Activated CD4-positive, alpha-beta T cell treated with anti-CD3 and anti-CD28 coated beads for 48 hours (primary cell): ENCODE measurements around the gene ZNF236.

ENCODE experiments used
- DNase-seq: peaks from one replicate; pipeline ENCODE4 v3.0.0-alpha.2; 2020

The ZNF236 gene

GRCh38 chr18:76821875-76822505 is 367 bp upstream of the ZNF236 start:
- peak; percentile 64 for DNase-seq

DNA sequence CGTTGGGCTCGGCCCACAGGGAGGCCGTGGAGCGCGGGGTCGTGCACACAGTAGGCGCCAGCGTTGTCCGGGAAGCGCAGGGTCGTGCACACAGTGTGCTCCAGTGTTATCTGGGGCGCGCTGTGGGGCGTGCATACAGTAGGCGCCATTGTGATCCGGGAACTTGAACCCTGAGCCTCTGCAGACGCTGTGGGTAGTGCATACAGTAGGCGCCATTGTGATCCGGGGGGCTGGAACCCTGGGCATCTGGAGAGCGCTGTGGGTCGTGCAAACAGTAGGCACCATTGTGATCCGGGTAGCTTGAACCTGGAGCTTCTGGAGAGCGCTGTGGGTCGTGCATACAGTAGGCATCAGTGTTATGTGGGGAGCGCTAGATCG is 793 bp downstream of the ZNF236 start:
- DNase-seq, result no peak

GRCh38 chr18:76823587-76824011 is 1.2 kb downstream of the ZNF236 start:
- peak; percentile 20 for DNase-seq

- DNase-seq, result no peak
These were observed 1.9 kb downstream of the ZNF236 start for GRCh38 chr18:76824145-76824676.

GRCh38 chr18:76824754-76825153 is 2.4 kb downstream of the ZNF236 start:
- DNase-seq, result no peak

DNA sequence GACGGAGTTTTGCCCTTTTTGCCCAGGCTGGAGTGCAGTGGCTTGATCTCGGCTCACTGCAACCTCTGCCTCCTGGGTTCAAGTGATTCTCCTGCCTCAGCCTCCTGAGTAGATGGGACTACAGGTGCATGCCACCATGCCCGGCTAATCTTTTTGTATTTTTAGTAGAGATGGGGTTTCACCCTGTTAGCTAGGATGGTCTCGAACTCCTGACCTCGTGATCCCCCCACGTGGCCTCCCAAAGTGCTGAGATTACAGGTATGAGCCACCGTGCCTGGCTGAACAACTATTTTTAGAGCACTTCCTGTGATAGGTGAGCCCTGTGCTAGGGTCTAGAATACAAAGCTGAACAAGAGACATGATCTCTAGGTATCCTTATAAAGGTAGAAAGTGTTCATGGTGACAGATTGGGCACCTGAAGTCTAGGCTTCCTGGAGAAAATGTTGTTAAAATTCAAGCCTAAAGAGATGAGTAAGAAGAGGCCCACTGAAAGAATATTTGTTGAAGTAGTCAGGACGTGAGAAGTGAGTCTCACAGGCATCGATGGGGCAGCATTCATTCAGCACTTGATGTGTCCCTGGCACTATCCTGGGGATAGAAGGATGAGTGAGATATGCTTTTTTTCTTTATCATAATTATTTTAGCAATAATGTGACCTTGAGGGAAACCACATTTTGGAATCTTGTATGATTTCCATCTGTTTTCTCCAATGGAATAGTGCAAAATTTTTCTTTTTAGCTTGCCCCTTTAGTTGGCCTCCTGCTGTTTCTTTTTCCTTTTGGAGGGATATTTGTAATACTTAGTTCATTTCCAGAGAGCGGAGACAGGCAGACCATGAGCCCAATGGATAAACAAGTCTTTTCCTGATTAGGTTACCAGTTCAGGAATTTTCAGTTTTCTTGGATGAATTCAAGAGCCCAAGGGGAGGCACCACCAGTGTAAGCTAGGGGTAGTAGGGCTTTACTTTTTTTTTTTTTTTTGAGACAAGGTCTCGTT is 5.1 kb downstream of the ZNF236 start:
- DNase-seq, result no peak

- DNase-seq, result no peak
These were observed 12.0 kb downstream of the ZNF236 start for GRCh38 chr18:76834379-76834778.

DNA sequence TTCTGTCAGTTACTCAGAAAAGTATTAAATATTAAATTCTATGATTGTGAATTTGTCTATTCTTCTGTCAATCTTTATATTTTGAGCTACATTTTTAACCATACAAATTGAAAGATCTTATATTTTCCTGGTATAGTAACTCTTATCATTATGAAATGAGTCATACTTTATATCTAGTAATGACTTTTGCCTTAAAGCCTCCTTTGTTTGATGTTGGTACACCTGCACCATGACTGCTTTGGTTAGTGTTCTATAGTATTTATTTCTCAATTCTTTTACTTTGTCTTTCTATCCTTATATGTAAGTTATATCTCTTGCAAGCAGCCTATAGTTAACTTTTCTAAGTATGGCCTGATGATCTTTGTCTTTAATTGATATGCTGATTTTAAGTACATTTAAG is 13.0 kb downstream of the ZNF236 start:
- no peak for DNase-seq

GRCh38 chr18:76837071-76837470 is 14.7 kb downstream of the ZNF236 start:
- DNase-seq, result no peak

- no peak for DNase-seq
These were observed 15.8 kb downstream of the ZNF236 start for GRCh38 chr18:76838182-76838581.

GRCh38 chr18:76839086-76839794 is 16.9 kb downstream of the ZNF236 start:
- no peak for DNase-seq

- DNase-seq, result no peak
These were observed 20.6 kb downstream of the ZNF236 start for GRCh38 chr18:76842837-76843530.

GRCh38 chr18:76844144-76844543 is 21.8 kb downstream of the ZNF236 start:
- DNase-seq, result no peak

DNA sequence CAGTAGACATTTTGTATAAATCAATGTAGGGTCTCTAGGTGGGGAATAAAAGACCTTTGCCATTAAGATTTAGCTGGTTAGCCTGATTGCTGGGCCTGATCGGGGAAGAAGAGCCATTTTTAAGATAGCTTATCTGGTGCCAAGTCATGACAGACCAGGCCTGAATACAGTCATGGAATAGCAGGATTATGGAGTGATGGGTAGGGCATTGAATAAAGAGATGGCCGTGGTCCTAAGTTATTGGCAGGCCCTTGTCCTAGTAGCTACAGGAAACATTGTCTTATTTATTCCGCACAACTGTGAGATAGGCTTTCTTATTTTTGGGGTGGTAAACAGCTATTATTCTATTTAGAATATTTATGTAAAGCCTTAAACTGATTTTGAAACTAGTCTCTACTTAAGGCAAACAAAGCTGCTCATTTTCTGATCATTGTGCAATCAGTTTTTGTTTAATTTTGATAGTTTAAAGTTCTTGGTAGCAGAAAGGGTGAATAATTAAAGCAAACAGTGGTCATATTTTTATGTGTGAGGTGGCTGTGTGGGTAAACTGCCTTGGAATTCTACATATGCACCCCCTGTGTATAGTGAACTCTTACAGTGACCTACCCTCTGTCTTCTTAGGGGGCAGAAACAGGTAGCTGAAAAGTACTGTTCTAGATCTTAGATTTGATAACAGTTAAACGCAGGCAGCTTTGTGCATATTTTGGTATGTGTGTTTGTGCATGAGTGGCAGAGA is 22.6 kb downstream of the ZNF236 start:
- no peak for DNase-seq

DNA sequence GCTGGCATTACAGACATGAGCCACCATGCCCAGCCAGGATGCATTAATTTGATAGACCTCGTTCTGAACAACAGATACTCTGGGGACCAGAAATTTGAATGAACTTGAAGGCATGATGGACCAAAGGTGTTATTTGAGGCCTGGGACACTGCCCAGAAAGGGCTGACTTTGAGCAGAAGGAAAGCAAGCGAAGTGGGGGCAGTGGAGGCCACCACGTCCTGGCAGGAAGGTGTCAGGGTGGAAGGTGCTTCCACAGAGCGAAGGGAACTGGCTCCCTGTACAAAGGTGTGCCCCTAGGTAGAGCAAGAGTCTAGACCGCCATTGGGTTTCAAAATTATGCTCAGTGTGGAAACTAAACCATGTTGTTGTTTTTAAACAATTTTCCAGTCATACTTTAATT is 23.9 kb downstream of the ZNF236 start:
- no peak for DNase-seq

DNA sequence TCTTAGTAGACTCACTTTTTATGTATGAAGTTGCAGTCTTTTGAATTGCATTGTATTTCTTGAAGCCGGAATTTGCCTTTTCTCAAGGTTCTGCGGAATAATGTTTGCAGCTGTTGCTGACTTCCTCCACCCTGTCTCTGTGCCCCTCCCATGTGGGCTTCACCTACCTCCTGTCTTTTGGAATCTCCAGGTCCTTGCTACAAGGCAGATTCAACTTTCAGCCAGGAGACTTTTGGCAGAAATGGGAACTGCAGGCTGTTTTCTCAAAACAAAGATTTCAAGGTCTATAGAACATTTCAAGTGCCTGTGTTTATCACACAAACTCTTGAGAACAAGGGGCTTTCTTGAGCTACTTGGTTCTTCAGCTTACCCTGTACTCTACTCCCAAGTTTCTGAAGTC is 25.6 kb downstream of the ZNF236 start:
- no peak for DNase-seq

DNA sequence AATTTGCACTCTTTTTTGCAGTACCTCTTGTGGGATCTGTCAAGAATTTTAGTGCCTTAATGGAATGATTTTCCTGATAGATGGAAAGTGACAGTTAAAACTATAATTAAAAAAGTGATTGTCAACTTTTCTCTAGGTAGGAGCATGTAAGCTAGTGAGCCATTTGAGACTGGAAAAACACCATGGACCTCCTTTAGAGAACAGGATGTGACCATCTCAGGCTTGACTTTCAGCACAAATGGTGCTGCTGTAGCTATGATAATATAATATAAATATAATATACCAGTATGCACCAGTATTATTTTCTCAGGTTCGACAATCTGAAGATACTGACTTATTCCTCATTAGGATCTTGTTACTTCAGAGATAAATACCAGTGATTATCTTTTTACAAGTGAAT is 27.8 kb downstream of the ZNF236 start:
- no peak for DNase-seq

- DNase-seq, result no peak
These were observed 33.2 kb downstream of the ZNF236 start for GRCh38 chr18:76855594-76855993.

DNA sequence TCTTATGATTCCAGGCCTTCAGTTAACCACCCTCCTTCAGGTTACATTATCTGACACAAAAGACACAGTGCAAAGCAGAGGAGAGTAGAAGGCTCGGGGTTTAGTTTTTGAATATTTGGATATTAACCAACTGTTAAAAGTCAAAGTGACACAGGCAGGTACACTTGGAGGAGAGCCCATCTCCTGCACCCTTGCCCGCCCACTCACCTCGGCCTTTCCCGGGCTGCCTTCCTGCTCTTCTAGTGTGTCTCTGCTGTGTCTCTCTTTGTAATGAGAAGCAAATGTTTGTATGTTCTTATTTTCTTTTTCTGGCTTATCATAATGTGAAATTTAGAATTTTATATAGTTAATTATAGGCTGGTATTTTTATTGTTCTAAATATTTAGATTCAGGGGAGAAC is 35.1 kb downstream of the ZNF236 start:
- no peak for DNase-seq

DNA sequence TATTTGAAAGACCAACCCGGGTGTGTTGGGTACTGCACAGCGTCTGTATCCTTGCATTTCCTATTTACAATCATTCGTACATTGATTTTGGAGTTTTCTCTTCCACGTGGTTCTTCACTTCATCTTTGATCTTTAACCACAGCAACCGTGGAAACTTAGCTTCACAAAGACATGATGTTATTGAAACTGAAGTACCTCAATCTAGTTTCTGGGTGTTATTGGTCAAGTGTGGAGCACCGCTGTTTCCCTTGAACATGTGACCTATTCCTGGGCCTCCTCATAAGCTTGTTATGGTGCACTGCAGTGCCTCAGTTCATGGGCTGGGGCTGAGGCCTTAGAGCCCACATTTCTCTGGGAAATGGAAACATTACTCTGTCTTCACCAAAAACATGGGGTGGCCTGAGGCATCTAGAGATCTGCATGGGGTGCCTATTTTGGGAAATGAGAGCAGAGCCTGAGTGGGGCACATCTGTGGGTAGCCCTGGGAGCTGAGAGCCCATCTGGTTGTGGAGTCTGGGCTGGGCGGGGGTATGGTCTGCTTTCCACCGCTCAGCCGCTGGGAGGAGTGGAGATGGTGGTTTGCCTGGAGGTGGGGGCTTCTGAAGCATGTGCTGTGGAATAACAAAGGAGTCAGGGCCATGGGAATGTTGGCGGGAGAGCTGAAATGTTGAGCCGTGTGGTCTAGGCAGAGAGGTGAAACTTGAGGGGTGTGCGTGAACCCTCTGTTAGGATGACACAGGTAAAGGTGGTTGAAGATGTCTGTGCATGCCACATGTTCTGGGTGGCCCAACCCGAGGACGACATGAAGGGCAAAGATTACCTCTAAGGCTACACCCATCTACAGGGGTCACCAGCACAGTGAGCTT is 37.4 kb downstream of the ZNF236 start:
- peak; percentile 59 for DNase-seq

DNA sequence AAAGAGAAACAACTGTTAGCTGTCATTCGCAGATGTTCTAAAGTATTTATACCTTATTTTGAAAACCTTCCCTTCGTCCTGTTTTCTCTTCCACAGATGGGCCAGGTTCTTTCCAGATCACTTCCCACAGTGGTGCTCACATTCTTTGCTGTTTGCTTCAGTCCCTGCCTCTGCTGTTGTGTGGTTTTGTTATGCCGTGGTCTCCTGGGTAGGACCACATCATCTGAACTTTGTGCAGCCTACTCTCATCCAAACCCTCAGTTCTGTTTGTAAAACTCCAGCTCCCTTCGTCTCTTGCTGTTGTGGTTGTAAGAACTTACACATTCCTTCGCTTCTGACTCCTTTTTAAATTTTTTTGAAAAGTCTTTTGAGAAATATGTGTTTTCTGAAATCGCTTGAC is 38.1 kb downstream of the ZNF236 start:
- DNase-seq, result no peak
